CD14-positive monocyte (primary cell): ENCODE results near the gene SLC30A9. TPM values are rescaled to one million over a fixed set of nuclear protein-coding genes. Genes with fewer than 3 reads are reported as not detected.

Experiments used
- DNase-seq, 3 donors: peaks; one replicate each; pipeline ENCODE4 v3.0.0-alpha.2; 2011 to 2022
- H2AFZ ChIP-seq: 2 replicates; pipeline ENCODE4 v1.6.0; 2012; ENCODE audit warnings: mild to moderate bottlenecking, low read depth, low read length, inconsistent platforms; ENCODE audit not compliant: insufficient read depth, poor library complexity, severe bottlenecking
- H3K27ac ChIP-seq, 2 donors: 1 replicate in 1 of 2; 2 replicates in 1 of 2; pipeline ENCODE4 v1.5.1; 2012 to 2013; ENCODE audit warnings: low read length in 2 of 2, control low read depth in 1 of 2, inconsistent platforms in 1 of 2, low read depth in 1 of 2, mild to moderate bottlenecking in 1 of 2
- H3K27me3 ChIP-seq, 2 donors: one replicate each; pipeline versions ENCODE4 v1.6.0 to v1.6.1; 2011 to 2013; ENCODE audit warnings: low read length in 2 of 2; ENCODE audit not compliant: control insufficient read depth in 2 of 2, insufficient read depth in 2 of 2
- H3K36me3 ChIP-seq, 2 donors: replicated peaks in 1 of 2; 1 replicate in 1 of 2; 2 replicates in 1 of 2; pipeline versions ENCODE4 v1.5.1 to v1.6.1; 2012 to 2013; ENCODE audit warnings: low read length in 2 of 2, control low read depth in 1 of 2, inconsistent platforms in 1 of 2, mild to moderate bottlenecking in 1 of 2; ENCODE audit not compliant: insufficient read depth in 2 of 2, control insufficient read depth in 1 of 2
- H3K4me1 ChIP-seq, 2 donors: 1 replicate in 1 of 2; 2 replicates in 1 of 2; pipeline versions ENCODE4 v1.5.1 to v1.6.1; 2012 to 2013; ENCODE audit warnings: low read length in 2 of 2, control low read depth in 1 of 2, inconsistent platforms in 1 of 2, mild to moderate bottlenecking in 1 of 2, moderate library complexity in 1 of 2; ENCODE audit not compliant: insufficient read depth in 2 of 2, control insufficient read depth in 1 of 2
- H3K4me2 ChIP-seq: replicated peaks from 2 replicates; pipeline ENCODE3; 2012; ENCODE audit warnings: low read length, moderate library complexity, mild to moderate bottlenecking; ENCODE audit not compliant: poor library complexity, severe bottlenecking; ENCODE audit errors: extremely low read depth
- H3K4me3 ChIP-seq, 3 experiments: fragments of 200-600 bp in 1 of 3; sonication (generic) in 1 of 3; replicated peaks in 1 of 3; 1 replicate in 2 of 3; 2 replicates in 1 of 3; pipeline ENCODE4 v1.5.1; 2011 to 2013; ENCODE audit warnings: low read length in 3 of 3, mild to moderate bottlenecking in 3 of 3, control low read depth in 2 of 3, low read depth in 2 of 3, inconsistent platforms in 1 of 3, moderate library complexity in 1 of 3
- H3K79me2 ChIP-seq: 2 replicates; pipeline ENCODE4 v1.6.0; 2012; ENCODE audit warnings: mild to moderate bottlenecking, control low read depth, inconsistent platforms, low read length, moderate library complexity; ENCODE audit not compliant: insufficient read depth
- H3K9ac ChIP-seq: 2 replicates; pipeline ENCODE4 v1.6.0; 2017; ENCODE audit warnings: low read length, mild to moderate bottlenecking; ENCODE audit not compliant: insufficient read depth, poor library complexity, severe bottlenecking
- H3K9me3 ChIP-seq, 2 donors: replicated peaks in 1 of 2; 1 replicate in 1 of 2; 2 replicates in 1 of 2; pipeline versions ENCODE4 v1.5.1 to v1.6.1; 2012 to 2013; ENCODE audit warnings: low read length in 2 of 2, control low read depth in 1 of 2; ENCODE audit not compliant: control insufficient read depth in 1 of 2, insufficient read depth in 1 of 2
- H4K20me1 ChIP-seq: 2 replicates; pipeline ENCODE4 v1.6.0; 2012; ENCODE audit warnings: mild to moderate bottlenecking, low read length, control low read depth, moderate library complexity; ENCODE audit not compliant: insufficient read depth
- H3K27ac Mint-ChIP-seq, 7 donors: one replicate each; pipeline ENCODE4 v1.8.0; 2020; ENCODE audit warnings: mild to moderate bottlenecking in 7 of 7, mixed read lengths in 7 of 7, moderate library complexity in 6 of 7, inconsistent platforms in 2 of 7
- H3K27me3 Mint-ChIP-seq, 3 donors: one replicate each; pipeline ENCODE4 v1.8.0; 2021 to 2022; ENCODE audit warnings: low read depth in 3 of 3, mild to moderate bottlenecking in 3 of 3, mixed read lengths in 3 of 3, moderate library complexity in 3 of 3, inconsistent platforms in 1 of 3
- H3K36me3 Mint-ChIP-seq, 2 donors: one replicate each; pipeline ENCODE4 v1.8.0; 2020; ENCODE audit warnings: mixed read lengths in 2 of 2, inconsistent platforms in 1 of 2, mild to moderate bottlenecking in 1 of 2
- H3K4me1 Mint-ChIP-seq: one replicate; pipeline ENCODE4 v1.8.0; 2020; ENCODE audit warnings: mild to moderate bottlenecking, mixed read lengths
- H3K4me3 Mint-ChIP-seq, 2 donors: one replicate each; pipeline ENCODE4 v1.8.0; 2020; ENCODE audit warnings: mild to moderate bottlenecking in 2 of 2, mixed read lengths in 2 of 2, moderate library complexity in 1 of 2
- H3K9me3 Mint-ChIP-seq, 7 donors: one replicate each; pipeline ENCODE4 v1.8.0; 2020 to 2022; ENCODE audit warnings: mixed read lengths in 7 of 7, mild to moderate bottlenecking in 6 of 7, moderate library complexity in 6 of 7, inconsistent platforms in 2 of 7
- CTCF ChIP-seq: fragments of 200-600 bp; IDR thresholded peaks from one replicate; pipeline ENCODE4 v1.8.0; 2022; ENCODE audit warnings: antibody characterized with exemption, mild to moderate bottlenecking
- WGBS: methylation state at CpG from one replicate; pipeline ENCODE4 v1.1.5; 2013; ENCODE audit warnings: missing lambda C conversion rate; ENCODE audit not compliant: insufficient coverage; 5-methylcytosine and 5-hydroxymethylcytosine counted together
- intact Hi-C, 2 donors: fragments of 100-400 bp; cut with micrococcal nuclease; formaldehyde crosslinking; loops; one replicate each; pipeline versions ENCODE4 v1.15.0 to v1.15.1; 2023
- polyA plus RNA-seq, 3 donors: library from polyadenylated mRNA; depleted of rRNA in 1 of 3; unstranded in 2 of 3; stranded (reverse) in 1 of 3; fragments of 300-500 nt in 2 of 3; fragments of >200 nt in 1 of 3; fragmentation: Illumina TruSeq in 2 of 3; gene quantifications; 1 replicate in 2 of 3; 2 replicates in 1 of 3; pipeline ENCODE4 v1.2.3, GENCODE V29; 2012 to 2021

SLC30A9 gene
- polyA plus RNA-seq, 3 donors: 11.6 to 47.2 (median 41.0) TPM

- no peaks in the 10 kb centered on the region for H3K79me2 ChIP-seq
- peak; percentile 60 for TF ChIP-seq CTCF
- peaks cover 4 to 15% of the 10 kb centered on the region in 2 donors for H3K36me3 ChIP-seq
- whole genome bisulfite sequencing: no CpG with 5 or more reads among the region's 4 CpGs
- no peaks in the 10 kb centered on the region for H3K27me3 ChIP-seq
- no peak overlapping the region for H3K9ac ChIP-seq
- H3K4me1 ChIP-seq: no peaks in the 10 kb centered on the region
- no peaks in the 10 kb centered on the region for H3K9me3 ChIP-seq
- no peaks in the 10 kb centered on the region for H3K27me3 Mint-ChIP-seq
- intact Hi-C loops: no loop called here
- no peak overlapping the region for H2AFZ ChIP-seq
- H3K4me1 Mint-ChIP-seq: no peaks in the 10 kb centered on the region
- no peak overlapping the region for H3K27ac ChIP-seq
- DNase-seq: peak; percentile 7 to 50 (median 16)
- H3K36me3 Mint-ChIP-seq: no peaks in the 10 kb centered on the region
- H3K27ac Mint-ChIP-seq: no peak overlapping the region
- H3K4me3 ChIP-seq: no peak overlapping the region
- no peak overlapping the region for H3K4me2 ChIP-seq
- no peak overlapping the region for H3K4me3 Mint-ChIP-seq
- H4K20me1 ChIP-seq: no peaks in the 10 kb centered on the region
- peaks cover 0 to 4% (median 2%) of the 10 kb centered on the region in 7 donors for H3K9me3 Mint-ChIP-seq
Observed at GRCh38 chr4:41963105-41963504, 27.2 kb upstream of the SLC30A9 start.

DNA sequence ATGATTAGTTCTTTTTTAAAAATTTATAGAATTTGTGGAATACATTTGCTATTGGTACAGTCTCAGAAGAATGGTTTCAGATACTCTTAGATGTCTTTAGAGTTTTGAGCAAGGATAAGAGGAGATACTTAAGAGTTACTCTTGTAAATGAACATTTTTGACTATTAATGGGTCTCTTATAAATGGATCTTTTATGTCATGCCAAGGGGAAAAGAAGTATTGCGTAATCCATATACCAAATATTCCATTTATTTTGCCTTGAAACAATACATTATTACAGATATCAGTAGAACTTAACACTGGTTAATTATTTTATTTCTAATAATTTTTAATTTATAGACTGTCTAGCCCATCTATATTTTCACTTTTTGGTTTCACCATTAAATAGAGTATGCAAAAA, 25.9 kb upstream of the SLC30A9 start:
- no peak overlapping the region for H3K9ac ChIP-seq
- H3K27me3 Mint-ChIP-seq: no peaks in the 10 kb centered on the region
- H3K4me3 ChIP-seq: no peak overlapping the region
- H3K36me3 ChIP-seq: peaks cover 3 to 11% of the 10 kb centered on the region in 2 donors
- H3K9me3 Mint-ChIP-seq: peaks cover 10 to 17% (median 14%) of the 10 kb centered on the region in 7 donors
- no peaks in the 10 kb centered on the region for H3K27me3 ChIP-seq
- peaks cover 5 to 8% of the 10 kb centered on the region in 2 donors for H3K9me3 ChIP-seq
- intact Hi-C loops: no loop called here
- no peak for DNase-seq
- H2AFZ ChIP-seq: no peak overlapping the region
- H3K27ac Mint-ChIP-seq: no peak overlapping the region
- no peaks in the 10 kb centered on the region for H3K4me1 ChIP-seq
- H3K4me2 ChIP-seq: no peak overlapping the region
- peaks cover under 1 to 5% of the 10 kb centered on the region in 2 donors for H3K36me3 Mint-ChIP-seq
- WGBS: no CpG with 5 or more reads among the region's 1 CpG
- no peak for TF ChIP-seq CTCF
- no peaks in the 10 kb centered on the region for H4K20me1 ChIP-seq
- H3K4me1 Mint-ChIP-seq: peaks cover 1% of the 10 kb centered on the region
- no peaks in the 10 kb centered on the region for H3K79me2 ChIP-seq
- H3K27ac ChIP-seq: no peak overlapping the region
- H3K4me3 Mint-ChIP-seq: no peak overlapping the region
